HCT116 (cell line): Measurements from ENCODE around the gene SPHK1. TPM values are rescaled to one million over a fixed set of nuclear protein-coding genes. Genes with fewer than 3 reads are reported as not detected.

Source experiments
- ATAC-seq: fragments of 200-7000 bp; cut with Tn5 transposase; 2 replicates; pipeline ENCODE4 v1.9.1; 2020; ENCODE audit warnings: mild to moderate bottlenecking, moderate library complexity
- BruUV-seq: library from RNA; stranded (reverse); fragments of 400-500 nt; replicated peaks from 2 replicates; lab custom pipeline; 2021; lab: Mats Ljungman, UMichigan
- CTCF ChIA-PET: fragments of 300-600 bp; sonication (Branson Sonifier 250); formaldehyde crosslinking; loops from one replicate; lab custom pipeline; 2021; ENCODE audit warnings: antibody characterized with exemption; lab: Charles Lee
- POLR2A ChIA-PET: fragments of 300-600, 350-600 bp; sonication (Branson Sonifier 250); formaldehyde crosslinking; loops from one replicate; lab custom pipeline; 2021; ENCODE audit warnings: antibody characterized with exemption; lab: Charles Lee
- RAD21 ChIA-PET, 2 experiments: fragments of 300-600 bp; sonication (Branson Sonifier 250); formaldehyde crosslinking; loops; one replicate each; lab custom pipeline; 2023; ENCODE audit warnings: low total read pairs in 2 of 2; ENCODE audit not compliant: uncharacterized antibody in 2 of 2, unreplicated experiment in 2 of 2, low non-redundant PET in 1 of 2; lab: Charles Lee
- DNase-seq: peaks from one replicate; pipeline ENCODE4 v3.0.0-alpha.2; 2010; ENCODE audit warnings: low read depth, low spot score
- H2AFZ ChIP-seq: fragments of 200-600 bp; shearing (Covaris generic), sonication (generic); 2 replicates; pipeline ENCODE4 v1.6.1; 2017; ENCODE audit warnings: low read depth, mixed run types, mixed read lengths, antibody characterized with exemption, low read length; ENCODE audit not compliant: poor library complexity, severe bottlenecking
- H3K27ac ChIP-seq: 2 replicates; pipeline ENCODE4 v1.5.1; 2012; ENCODE audit warnings: low read depth, low read length
- H3K27me3 ChIP-seq: fragments of 200-600 bp; sonication (generic); 2 replicates; pipeline ENCODE4 v1.6.1; 2016; ENCODE audit warnings: mixed run types, low read length, mixed read lengths; ENCODE audit not compliant: insufficient read depth
- H3K36me3 ChIP-seq, 2 experiments: fragments of 200-500 bp in 1 of 2; fragments of 200-600 bp in 1 of 2; sonication (Bioruptor generic) in 1 of 2; sonication (generic) in 1 of 2; 2 replicates each; pipeline versions ENCODE4 v1.5.1 to v1.6.1; 2014 to 2016; ENCODE audit warnings: low read length in 2 of 2, inconsistent platforms in 1 of 2, mixed read lengths in 1 of 2, mixed run types in 1 of 2; ENCODE audit not compliant: insufficient read depth in 2 of 2, control insufficient read depth in 1 of 2
- H3K4me1 ChIP-seq, 2 experiments: fragments of 200-600 bp in 1 of 2; sonication (generic) in 1 of 2; 2 replicates each; pipeline versions ENCODE4 v1.5.1 to v1.6.1; 2012 to 2017; ENCODE audit warnings: low read length in 2 of 2, inconsistent platforms in 1 of 2, mild to moderate bottlenecking in 1 of 2, mixed read lengths in 1 of 2, mixed run types in 1 of 2, moderate library complexity in 1 of 2; ENCODE audit not compliant: insufficient read depth in 2 of 2, control insufficient read depth in 1 of 2
- H3K4me2 ChIP-seq: fragments of 200-600 bp; sonication (generic); 2 replicates; pipeline ENCODE4 v1.6.1; 2017; ENCODE audit warnings: mixed run types, low read length, mixed read lengths
- H3K4me3 ChIP-seq, 2 experiments: fragments of 200-600 bp in 1 of 2; sonication (generic) in 1 of 2; replicated peaks in 1 of 2; 2 replicates each; pipeline ENCODE4 v1.5.1; 2011 to 2016; ENCODE audit warnings: low read length in 2 of 2, control low read depth in 1 of 2, low read depth in 1 of 2, mild to moderate bottlenecking in 1 of 2, mixed read lengths in 1 of 2, mixed run types in 1 of 2
- H3K79me2 ChIP-seq: fragments of 200-600 bp; sonication (generic); 2 replicates; pipeline ENCODE4 v1.6.1; 2017; ENCODE audit warnings: mild to moderate bottlenecking, mixed run types, low read length, moderate library complexity, mixed read lengths; ENCODE audit not compliant: insufficient read depth
- H3K9ac ChIP-seq: fragments of 200-600 bp; sonication (generic); 2 replicates; pipeline ENCODE4 v1.6.1; 2016; ENCODE audit warnings: low read length, mixed read lengths
- H3K9me2 ChIP-seq: fragments of 200-600 bp; sonication (generic), shearing (Covaris generic); 2 replicates; pipeline ENCODE4 v1.6.1; 2017; ENCODE audit warnings: mixed run types, mild to moderate bottlenecking, moderate library complexity; ENCODE audit not compliant: insufficient read depth
- H3K9me3 ChIP-seq, 2 experiments: fragments of 200-500 bp in 1 of 2; fragments of 200-600 bp in 1 of 2; sonication (Bioruptor generic) in 1 of 2; sonication (generic) in 1 of 2; 2 replicates each; pipeline ENCODE4 v1.6.1; 2014 to 2017; ENCODE audit warnings: low read length in 2 of 2, mixed read lengths in 2 of 2, inconsistent platforms in 1 of 2, low read depth in 1 of 2, mild to moderate bottlenecking in 1 of 2, mixed run types in 1 of 2, moderate library complexity in 1 of 2; ENCODE audit not compliant: control insufficient read depth in 1 of 2, insufficient read depth in 1 of 2
- H4K20me1 ChIP-seq: fragments of 200-600 bp; sonication (generic), shearing (Covaris generic); 2 replicates; pipeline ENCODE4 v1.6.1; 2017; ENCODE audit warnings: mixed run types, mild to moderate bottlenecking, moderate library complexity; ENCODE audit not compliant: insufficient read depth
- CBX3 ChIP-seq: IDR thresholded peaks from 2 replicates; pipeline ENCODE4 v1.6.1; 2012; ENCODE audit warnings: low read depth
- CTCF ChIP-seq, 3 experiments: fragments of 200-600 bp in 1 of 3; sonication (generic) in 1 of 3; IDR thresholded peaks in 2 of 3; conservative IDR thresholded peaks in 1 of 3; 2 replicates each; pipeline ENCODE4 v1.5.1; 2012 to 2017; ENCODE audit warnings: low read depth in 2 of 3, low read length in 2 of 3, antibody characterized with exemption in 1 of 3, borderline replicate concordance in 1 of 3, control low read depth in 1 of 3, mild to moderate bottlenecking in 1 of 3, mixed read lengths in 1 of 3, mixed run types in 1 of 3, moderate library complexity in 1 of 3; ENCODE audit not compliant: insufficient read depth in 1 of 3
- RAD21 ChIP-seq: IDR thresholded peaks from 2 replicates; pipeline ENCODE4 v1.6.1; 2012; ENCODE audit warnings: low read depth, mild to moderate bottlenecking
- REST ChIP-seq: IDR thresholded peaks from 2 replicates; pipeline ENCODE4 v1.6.1; 2012; ENCODE audit warnings: low read depth
- SP1 ChIP-seq: IDR thresholded peaks from 2 replicates; pipeline ENCODE4 v1.6.1; 2012; ENCODE audit warnings: low read depth
- ZBTB33 ChIP-seq: IDR thresholded peaks from 2 replicates; pipeline ENCODE4 v1.6.1; 2011; ENCODE audit warnings: mild to moderate bottlenecking, low read length, moderate library complexity; ENCODE audit not compliant: insufficient replicate concordance; ENCODE audit errors: extremely low read depth
- ZFX ChIP-seq: fragments of 450-650 bp; IDR thresholded peaks from 2 replicates; pipeline ENCODE4 v1.6.1; 2017
- ZNF274 ChIP-seq: fragments of 200-500 bp; sonication (Bioruptor generic); IDR thresholded peaks from 2 replicates; pipeline ENCODE4 v1.6.1; 2014; ENCODE audit warnings: mild to moderate bottlenecking, low read depth, low read length, inconsistent platforms
- intact Hi-C: fragments of 100-400 bp; cut with micrococcal nuclease; formaldehyde crosslinking; loops from 2 replicates; pipeline ENCODE4 v1.10.0; 2022
- total RNA-seq: library from RNA; stranded (reverse); gene quantifications from one replicate; pipeline ENCODE4 v1.2.1, GENCODE V29; 2021; ENCODE audit not compliant: unreplicated experiment

The SPHK1 gene
- total RNA-seq, 1 experiment from 2014 or later, result 4.6 TPM

GRCh38 chr17:76369804-76370203 is 14.6 kb upstream of the SPHK1 start (continued):
- TF ChIP-seq ZBTB33 (no peak), ZNF274 (no peak), SP1 (no peak), ZFX (no peak)

GRCh38 chr17:76370261-76370993 is 14.0 kb upstream of the SPHK1 start:
- no peak overlapping the region for H3K9ac ChIP-seq
- ChIA-PET RAD21 (interaction anchor here (0.6 to 0.7 kb wide), 5 partner anchors 14 to 580 kb away, joined by 3 read pairs; partner anchors contain the start of gene SPHK1 (in 1 of the 2)), CTCF (interaction anchor here (0.9 to 2.8 kb wide), 15 partner anchors 8 to 123 kb away, joined by 3 to 40 read pairs (median 6); partner anchors contain the start of genes PRPSAP1 and SPHK1), POLR2A (interaction anchor here (1.0 to 1.4 kb wide), 2 partner anchors 13 to 17 kb away, joined by 3 to 5 read pairs; partner anchors contain the start of gene PRPSAP1)
- peak overlapping the region; percentile 26 for H3K4me2 ChIP-seq
- peak; percentile 83 for ATAC-seq
- no peak for DNase-seq
- no peaks in the 10 kb centered on the region for H3K9me3 ChIP-seq
- H3K27ac ChIP-seq, result no peak overlapping the region
- no peak overlapping the region for H3K4me3 ChIP-seq
- TF ChIP-seq RAD21 (peak; percentile 43), REST (no peak), CTCF (IDR thresholded peaks at IDR 0.05 in 2 of 3, conservative IDR thresholded peaks at IDR 0.05 in 1 of 3; ENCODE audit: borderline replicate concordance in 1 of 3, insufficient read depth in 1 of 3, low read depth in 2 of 3, low read length in 2 of 3) (peak; percentile 80 to 99 (median 97)), CBX3 (no peak)
- no peaks in the 10 kb centered on the region for H3K9me2 ChIP-seq
- no peaks in the 10 kb centered on the region for H3K27me3 ChIP-seq
- H4K20me1 ChIP-seq, result no peaks in the 10 kb centered on the region
- peak overlapping the region; percentile 82 for H2AFZ ChIP-seq
- BruUV-seq, result no TSS peak
- no peaks in the 10 kb centered on the region for H3K36me3 ChIP-seq
- peaks cover 7 to 27% of the 10 kb centered on the region in 2 experiments; a peak in 3 of 4 replicates for H3K4me1 ChIP-seq
- intact Hi-C loops, result loop anchor here (2.0 kb wide), 1 partner anchor 28 kb away; no protein-coding TSS in a partner anchor
- H3K79me2 ChIP-seq, result no peaks in the 10 kb centered on the region
